ENCODE results near the gene IL17RA.

GRCh38 chr22:17138513-17138912 lies 53.7 kb downstream of the IL17RA start:
- TF ChIP-seq BCL11A (tag by site-specific recombination; IDR thresholded peaks at IDR 0.05; ENCODE audit: low read depth) (no peak), RBAK (tag by site-specific recombination; IDR thresholded peaks at IDR 0.05) (no peak), ZSCAN18 (tag by site-specific recombination; IDR thresholded peaks at IDR 0.05) (no peak), REST (tag by site-specific recombination; IDR thresholded peaks at IDR 0.05) (no peak), ZNF776 (tag by site-specific recombination; IDR thresholded peaks at IDR 0.05; ENCODE audit: borderline replicate concordance) (no peak)
